Stimulated activated CD4-positive, alpha-beta T cell treated with anti-CD3 and anti-CD28 coated beads, Interleukin-12 subunit alpha, Interleukin-12 subunit beta, amount 100 ng/mL, for 24 hours (primary cell): ENCODE data around the gene C16orf87.

Experiments used
- DNase-seq, 2 experiments: peaks; one replicate each; pipeline ENCODE4 v3.0.0-alpha.2; 2020; ENCODE audit warnings: low read depth in 2 of 2

The C16orf87 gene

GRCh38 chr16:46843898-46844642, 13.1 kb upstream of the C16orf87 start:
- DNase-seq: no peak

GRCh38 chr16:46842192-46842895, 11.4 kb upstream of the C16orf87 start:
- DNase-seq: no peak

GRCh38 chr16:46839986-46840443, 9.0 kb upstream of the C16orf87 start:
- DNase-seq: no peak

- DNase-seq: no peak
Observed at GRCh38 chr16:46836534-46837530, 5.9 kb upstream of the C16orf87 start.

- DNase-seq: no peak
Observed at GRCh38 chr16:46833460-46833800, 2.5 kb upstream of the C16orf87 start.

- DNase-seq: no peak
Observed at GRCh38 chr16:46832757-46833459, 1.9 kb upstream of the C16orf87 start.

- DNase-seq: no peak
Observed at GRCh38 chr16:46830417-46830901, 521 bp downstream of the C16orf87 start.

- no peak for DNase-seq
Observed at GRCh38 chr16:46828943-46829342, 2.0 kb downstream of the C16orf87 start.

GRCh38 chr16:46828292-46828691, 2.7 kb downstream of the C16orf87 start:
- no peak for DNase-seq

GRCh38 chr16:46826631-46827030, 4.3 kb downstream of the C16orf87 start:
- no peak for DNase-seq

GRCh38 chr16:46822270-46822669, 8.7 kb downstream of the C16orf87 start:
- DNase-seq: no peak

- DNase-seq: no peak
Observed at GRCh38 chr16:46817961-46818360, 13.0 kb downstream of the C16orf87 start.

- DNase-seq: no peak
Observed at GRCh38 chr16:46814790-46815189, 16.2 kb downstream of the C16orf87 start.

GRCh38 chr16:46813611-46814010, 17.4 kb downstream of the C16orf87 start:
- DNase-seq: no peak

GRCh38 chr16:46812781-46813540, 18.0 kb downstream of the C16orf87 start:
- DNase-seq: no peak

GRCh38 chr16:46811682-46812081, 19.3 kb downstream of the C16orf87 start:
- no peak for DNase-seq

GRCh38 chr16:46808997-46809396, 22.0 kb downstream of the C16orf87 start:
- DNase-seq: no peak

- DNase-seq: no peak
Observed at GRCh38 chr16:46807336-46807735, 23.6 kb downstream of the C16orf87 start.

GRCh38 chr16:46803373-46803772, 27.6 kb downstream of the C16orf87 start:
- DNase-seq: no peak

GRCh38 chr16:46801428-46802049, 29.4 kb downstream of the C16orf87 start:
- no peak for DNase-seq
